Measurements from ENCODE around the gene KIF3B. TPM values are rescaled to one million over a fixed set of nuclear protein-coding genes. Genes with fewer than 3 reads are reported as not detected.

KIF3B gene
- total and polyA plus RNA-seq, 2 of the 13 experiments (the other 11 are each of a cell fraction or from before 2014, with no cell fraction given) = 23.6 to 28.8 TPM

DNA sequence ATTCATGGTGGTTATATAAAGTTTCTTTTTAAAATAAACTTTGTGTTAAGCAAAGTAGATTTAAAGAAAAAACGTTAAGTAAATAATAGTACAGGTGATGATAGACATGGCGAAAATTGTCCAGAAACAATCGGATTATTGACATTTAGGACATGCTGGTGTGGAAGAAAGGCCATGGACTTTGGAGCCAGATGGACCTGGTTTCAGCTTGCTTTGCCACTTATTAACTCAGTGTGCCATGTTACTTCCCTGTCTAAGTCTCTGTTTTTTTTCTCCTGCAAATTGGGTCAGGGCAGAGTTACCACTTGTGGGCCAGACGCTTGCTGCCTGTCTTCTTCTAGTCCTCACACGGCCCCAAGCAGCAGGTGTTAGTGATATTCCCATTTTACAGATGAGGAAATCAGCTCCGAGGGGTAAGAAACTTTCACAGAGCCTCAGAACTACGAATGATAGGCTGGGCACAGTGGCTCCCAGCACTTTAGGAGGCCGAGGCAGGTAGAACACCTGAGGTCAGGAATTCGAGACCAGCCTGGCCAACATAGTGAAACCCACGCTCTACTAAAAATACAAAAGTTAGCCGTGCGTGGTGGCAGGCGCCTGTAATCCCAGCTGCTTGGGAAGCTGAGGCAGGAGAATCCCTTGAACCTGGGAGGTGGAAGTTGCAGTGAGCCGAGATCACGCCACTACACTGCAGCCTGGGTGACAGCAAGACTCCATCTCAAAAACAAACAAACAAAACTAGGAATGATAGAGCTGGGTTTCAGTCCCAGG lies 12.4 kb downstream of the KIF3B start (continued):
- no peak for TF ChIP-seq ZNF256 (CRISPR knock-in tag; conservative IDR thresholded peaks at IDR 0.05)
- TF ChIP-seq, protein P1, sequence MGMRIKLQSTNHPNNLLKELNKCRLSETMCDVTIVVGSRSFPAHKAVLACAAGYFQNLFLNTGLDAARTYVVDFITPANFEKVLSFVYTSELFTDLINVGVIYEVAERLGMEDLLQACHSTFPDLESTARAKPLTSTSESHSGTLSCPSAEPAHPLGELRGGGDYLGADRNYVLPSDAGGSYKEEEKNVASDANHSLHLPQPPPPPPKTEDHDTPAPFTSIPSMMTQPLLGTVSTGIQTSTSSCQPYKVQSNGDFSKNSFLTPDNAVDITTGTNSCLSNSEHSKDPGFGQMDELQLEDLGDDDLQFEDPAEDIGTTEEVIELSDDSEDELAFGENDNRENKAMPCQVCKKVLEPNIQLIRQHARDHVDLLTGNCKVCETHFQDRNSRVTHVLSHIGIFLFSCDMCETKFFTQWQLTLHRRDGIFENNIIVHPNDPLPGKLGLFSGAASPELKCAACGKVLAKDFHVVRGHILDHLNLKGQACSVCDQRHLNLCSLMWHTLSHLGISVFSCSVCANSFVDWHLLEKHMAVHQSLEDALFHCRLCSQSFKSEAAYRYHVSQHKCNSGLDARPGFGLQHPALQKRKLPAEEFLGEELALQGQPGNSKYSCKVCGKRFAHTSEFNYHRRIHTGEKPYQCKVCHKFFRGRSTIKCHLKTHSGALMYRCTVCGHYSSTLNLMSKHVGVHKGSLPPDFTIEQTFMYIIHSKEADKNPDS (CRISPR knock-in tag; IDR thresholded peaks at IDR 0.05) = peak; percentile 66
- TF ChIP-seq KLF13 (CRISPR knock-in tag; IDR thresholded peaks at IDR 0.05) = 0 out of 2 replicates have a peak, but pooled peaks have one; percentile 44
- peak; percentile 83 for TF ChIP-seq TFAP4 (IDR thresholded peaks at IDR 0.05; ENCODE audit: borderline replicate concordance, low read depth)
- TF ChIP-seq ZFP41 (CRISPR knock-in tag; IDR thresholded peaks at IDR 0.05; ENCODE audit: borderline replicate concordance) = peak; percentile 78
- no peak for TF ChIP-seq NCOA1 (CRISPR knock-in tag; IDR thresholded peaks at IDR 0.05)
- peak in 1 of 2 experiments; percentile 71; a peak in 2 of 4 replicates for TF ChIP-seq KLF16 (CRISPR knock-in tag; IDR thresholded peaks at IDR 0.05)
- peak; percentile 82; the same call in 1 of the 2 replicates for TF ChIP-seq ARNT2 (CRISPR knock-in tag; IDR thresholded peaks at IDR 0.05; ENCODE audit: low read depth)
- peak; percentile 96 for TF ChIP-seq RXRB (CRISPR knock-in tag; IDR thresholded peaks at IDR 0.05; ENCODE audit: borderline replicate concordance)
- no peak for TF ChIP-seq IRX3 (CRISPR knock-in tag; IDR thresholded peaks at IDR 0.05; ENCODE audit: borderline replicate concordance, low read depth)
- TF ChIP-seq ZNF619 (CRISPR knock-in tag; IDR thresholded peaks at IDR 0.05) = peak; percentile 93
- TF ChIP-seq ZNF687 (CRISPR knock-in tag; IDR thresholded peaks at IDR 0.05) = peak; percentile 71
- peak; percentile 84 for TF ChIP-seq ZNF331 (CRISPR knock-in tag; IDR thresholded peaks at IDR 0.05)
- peak; percentile 71 for TF ChIP-seq YY1 (IDR thresholded peaks at IDR 0.05; ENCODE audit: insufficient read depth, insufficient replicate concordance, low read depth, low read length)
- 0 out of 2 replicates have a peak, but pooled peaks have one; percentile 12 for TF ChIP-seq TCF7 (IDR thresholded peaks at IDR 0.05; ENCODE audit: low read depth)
- peak; percentile 21; the same call in 1 of the 2 replicates for TF ChIP-seq NFKBIZ (CRISPR knock-in tag; IDR thresholded peaks at IDR 0.05)
- TF ChIP-seq REST (IDR thresholded peaks at IDR 0.05; ENCODE audit: borderline replicate concordance in 1 of 2, low read depth in 1 of 2, low read length in 2 of 2) = peak in 1 of 2 experiments; percentile 74; a peak in 2 of 4 replicates
- no peak for TF ChIP-seq SIN3B (IDR thresholded peaks at IDR 0.05; ENCODE audit: low read length)
